Measurements from ENCODE around the gene PRUNE1. TPM values are rescaled to one million over a fixed set of nuclear protein-coding genes. Genes with fewer than 3 reads are reported as not detected.

Gene PRUNE1
- total RNA-seq, 1 experiment from 2014 or later, result 19.3 TPM

DNA sequence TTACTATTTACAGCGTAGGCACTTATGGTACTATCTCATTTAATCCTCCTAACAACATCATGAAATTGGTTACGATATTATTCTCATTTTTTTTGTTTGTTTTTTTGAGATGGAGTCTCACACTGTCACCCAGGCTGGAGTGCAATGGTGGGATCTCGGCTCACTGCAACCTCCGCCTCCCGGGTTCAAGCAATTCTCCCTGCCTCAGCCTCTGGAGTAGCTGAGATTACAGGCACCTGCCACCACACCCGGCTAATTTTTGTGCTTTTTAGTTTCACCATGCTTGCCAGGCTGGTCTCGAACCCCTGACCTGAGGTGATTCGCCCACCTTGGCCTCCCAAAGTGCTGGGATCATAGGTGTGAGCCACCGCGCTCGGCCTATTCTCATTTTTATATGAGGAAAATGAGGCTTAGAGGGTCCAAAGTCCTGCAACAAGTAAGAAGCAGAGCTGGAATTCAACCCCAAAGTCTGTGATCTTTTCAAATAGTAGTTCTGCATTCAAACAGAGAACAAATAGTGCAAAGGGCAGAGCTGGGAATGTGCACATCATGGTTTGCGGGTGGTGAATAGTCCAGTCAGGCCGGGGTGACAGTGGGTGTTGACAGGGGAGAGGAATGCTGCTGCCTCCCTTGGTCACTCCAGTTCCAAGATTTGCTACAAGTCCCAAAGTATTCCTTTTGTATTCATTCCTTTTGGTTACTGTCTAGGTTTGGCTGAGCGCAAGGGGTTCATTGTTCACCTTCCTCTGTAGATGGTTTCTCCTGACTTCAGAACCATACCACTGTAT lies 4.6 kb downstream of the PRUNE1 start:
- intact Hi-C loops (cut with micrococcal nuclease; ENCODE audit: unreplicated experiment), result no loop called here
- CTCF ChIA-PET, result no interaction called here
- POLR2A ChIA-PET (ENCODE audit: low non-redundant PET), result no interaction called here
- H3K27ac ChIP-seq (ENCODE audit: low read depth, low read length, poor library complexity, severe bottlenecking), result no peak overlapping the region
- no peaks in the 10 kb centered on the region for H3K9me3 ChIP-seq (ENCODE audit: low read depth, low read length, poor library complexity, severe bottlenecking)
- TF ChIP-seq, protein P1, sequence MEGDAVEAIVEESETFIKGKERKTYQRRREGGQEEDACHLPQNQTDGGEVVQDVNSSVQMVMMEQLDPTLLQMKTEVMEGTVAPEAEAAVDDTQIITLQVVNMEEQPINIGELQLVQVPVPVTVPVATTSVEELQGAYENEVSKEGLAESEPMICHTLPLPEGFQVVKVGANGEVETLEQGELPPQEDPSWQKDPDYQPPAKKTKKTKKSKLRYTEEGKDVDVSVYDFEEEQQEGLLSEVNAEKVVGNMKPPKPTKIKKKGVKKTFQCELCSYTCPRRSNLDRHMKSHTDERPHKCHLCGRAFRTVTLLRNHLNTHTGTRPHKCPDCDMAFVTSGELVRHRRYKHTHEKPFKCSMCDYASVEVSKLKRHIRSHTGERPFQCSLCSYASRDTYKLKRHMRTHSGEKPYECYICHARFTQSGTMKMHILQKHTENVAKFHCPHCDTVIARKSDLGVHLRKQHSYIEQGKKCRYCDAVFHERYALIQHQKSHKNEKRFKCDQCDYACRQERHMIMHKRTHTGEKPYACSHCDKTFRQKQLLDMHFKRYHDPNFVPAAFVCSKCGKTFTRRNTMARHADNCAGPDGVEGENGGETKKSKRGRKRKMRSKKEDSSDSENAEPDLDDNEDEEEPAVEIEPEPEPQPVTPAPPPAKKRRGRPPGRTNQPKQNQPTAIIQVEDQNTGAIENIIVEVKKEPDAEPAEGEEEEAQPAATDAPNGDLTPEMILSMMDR (conservative IDR thresholded peaks at IDR 0.05; ENCODE audit: low read depth, low read length), result no peak
- TF ChIP-seq EZH2 (IDR thresholded peaks at IDR 0.05; ENCODE audit: borderline replicate concordance, low read depth, low read length, poor library complexity, severe bottlenecking), result no peak
- peaks cover 12% of the 10 kb centered on the region for H3K4me1 ChIP-seq (ENCODE audit: insufficient read depth, low read length, poor library complexity, severe bottlenecking)
- peaks cover under 1% of the 10 kb centered on the region for H3K36me3 ChIP-seq (ENCODE audit: insufficient read depth, low read length, poor library complexity, severe bottlenecking)
- no peaks in the 10 kb centered on the region for H3K27me3 ChIP-seq (replicated peaks; ENCODE audit: insufficient read depth, low read depth, low read length, poor library complexity)
- no TSS peak for BruUV-seq (replicated peaks)
- H3K4me3 ChIP-seq (ENCODE audit: low read depth, low read length, poor library complexity, severe bottlenecking), result no peak overlapping the region
- no peak for DNase-seq (ENCODE audit: low spot score)

DNA sequence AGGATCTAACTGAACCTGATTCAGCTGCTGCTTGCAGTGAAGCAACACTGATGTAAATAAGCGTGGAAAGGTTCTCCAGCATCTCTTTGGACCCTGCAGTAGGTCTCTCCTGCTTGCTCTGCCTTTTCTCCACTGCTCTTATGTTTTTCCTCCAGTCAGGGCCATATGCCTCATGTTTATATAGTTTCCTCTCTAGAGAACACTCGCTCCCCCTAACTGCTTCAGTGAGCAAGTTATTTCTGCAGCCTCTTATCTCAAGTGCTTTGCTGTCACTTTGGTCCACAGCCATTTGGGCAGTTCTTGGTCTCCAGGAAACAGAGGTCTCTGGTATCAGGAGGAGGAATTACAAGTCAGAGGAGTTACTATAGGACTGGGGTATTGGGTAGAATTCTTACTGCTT lies 5.3 kb downstream of the PRUNE1 start:
- no peaks in the 10 kb centered on the region for H3K9me3 ChIP-seq (ENCODE audit: low read depth, low read length, poor library complexity, severe bottlenecking)
- ChIA-PET POLR2A (ENCODE audit: low non-redundant PET) (no interaction called here), CTCF (no interaction called here)
- H3K4me1 ChIP-seq (ENCODE audit: insufficient read depth, low read length, poor library complexity, severe bottlenecking), result peaks cover 11% of the 10 kb centered on the region
- H3K27ac ChIP-seq (ENCODE audit: low read depth, low read length, poor library complexity, severe bottlenecking), result no peak overlapping the region
- H3K4me3 ChIP-seq (ENCODE audit: low read depth, low read length, poor library complexity, severe bottlenecking), result no peak overlapping the region
- intact Hi-C loops (cut with micrococcal nuclease; ENCODE audit: unreplicated experiment), result no loop called here
- no TSS peak for BruUV-seq (replicated peaks)
- no peaks in the 10 kb centered on the region for H3K27me3 ChIP-seq (replicated peaks; ENCODE audit: insufficient read depth, low read depth, low read length, poor library complexity)
- H3K36me3 ChIP-seq (ENCODE audit: insufficient read depth, low read length, poor library complexity, severe bottlenecking), result peaks cover 3% of the 10 kb centered on the region
- TF ChIP-seq EZH2 (IDR thresholded peaks at IDR 0.05; ENCODE audit: borderline replicate concordance, low read depth, low read length, poor library complexity, severe bottlenecking), result no peak
- TF ChIP-seq, protein P1 (conservative IDR thresholded peaks at IDR 0.05; ENCODE audit: low read depth, low read length), result no peak
- no peak for DNase-seq (ENCODE audit: low spot score)

DNA sequence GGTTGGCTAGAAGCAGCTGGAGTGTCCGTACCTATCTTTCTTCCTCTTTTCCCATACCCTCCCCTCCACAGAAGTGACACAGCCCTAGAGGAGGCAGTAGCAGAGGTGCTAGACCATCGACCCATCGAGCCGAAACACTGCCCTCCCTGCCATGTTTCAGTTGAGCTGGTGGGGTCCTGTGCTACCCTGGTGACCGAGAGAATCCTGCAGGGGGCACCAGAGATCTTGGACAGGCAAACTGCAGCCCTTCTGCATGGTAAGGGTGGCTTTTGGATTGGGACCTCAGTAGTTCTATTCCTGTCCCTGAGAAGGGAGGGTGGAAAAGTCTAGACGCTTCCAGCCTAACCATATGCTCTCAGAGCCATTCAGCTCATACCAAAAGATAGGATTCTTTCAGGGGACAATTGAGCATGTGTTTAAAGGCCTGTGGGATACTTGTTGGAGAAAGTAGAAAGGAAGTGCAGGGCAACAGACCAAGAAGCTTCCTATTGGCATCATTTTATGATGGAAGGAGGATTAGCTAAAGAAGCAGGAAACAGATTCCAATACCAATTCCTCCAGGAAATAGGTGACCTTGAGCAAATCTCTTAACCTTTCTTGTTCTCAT lies 16.4 kb downstream of the PRUNE1 start:
- Histone ChIP-seq H3K9me3 (ENCODE audit: low read depth, low read length, poor library complexity, severe bottlenecking) (no peaks in the 10 kb centered on the region), H3K27ac (ENCODE audit: low read depth, low read length, poor library complexity, severe bottlenecking) (no peak overlapping the region), H3K4me3 (ENCODE audit: low read depth, low read length, poor library complexity, severe bottlenecking) (no peak overlapping the region), H3K27me3 (replicated peaks; ENCODE audit: insufficient read depth, low read depth, low read length, poor library complexity) (no peaks in the 10 kb centered on the region), H3K4me1 (ENCODE audit: insufficient read depth, low read length, poor library complexity, severe bottlenecking) (peaks cover 6% of the 10 kb centered on the region), H3K36me3 (ENCODE audit: insufficient read depth, low read length, poor library complexity, severe bottlenecking) (peaks cover 22% of the 10 kb centered on the region)
- no TSS peak for BruUV-seq (replicated peaks)
- intact Hi-C loops (cut with micrococcal nuclease; ENCODE audit: unreplicated experiment), result loop anchor here (10.0 kb wide), 1 partner anchor 130 kb away; the partner anchor contains the start of gene TNFAIP8L2
- ChIA-PET CTCF (interaction anchor here (0.5 to 1.8 kb wide), 6 partner anchors 18 to 421 kb away, joined by 3 to 13 read pairs (median 4); partner anchors contain the start of genes C1orf56 and MINDY1), POLR2A (ENCODE audit: low non-redundant PET) (no interaction called here)
- DNase-seq (ENCODE audit: low spot score), result peak; percentile 84
- TF ChIP-seq EZH2 (IDR thresholded peaks at IDR 0.05; ENCODE audit: borderline replicate concordance, low read depth, low read length, poor library complexity, severe bottlenecking), result no peak
- TF ChIP-seq, protein P1 (conservative IDR thresholded peaks at IDR 0.05; ENCODE audit: low read depth, low read length), result peak; percentile 88
